AG04449 (cell line): ENCODE results near the gene STX1A.
"Not testable (repeated sequence)": the region's sequence is repeated elsewhere in the genome, so short reads cannot be mapped to it uniquely, and the experiment has no call there.

Experiments used
- CTCF ChIA-PET: fragments of 350-600 bp; formaldehyde crosslinking; extraction: SDS; loops from one replicate; lab custom pipeline; 2021; ENCODE audit warnings: antibody characterized with exemption; lab: Yijun Ruan, JAX
- POLR2A ChIA-PET: fragments of 400-600, 350-600 bp; formaldehyde crosslinking; extraction: SDS; loops from one replicate; lab custom pipeline; 2020; ENCODE audit warnings: antibody characterized with exemption, inconsistent platforms; lab: Yijun Ruan, JAX
- DNase-seq: peaks from one replicate; pipeline ENCODE4 v3.0.0-alpha.2; 2010; ENCODE audit warnings: low read depth, low spot score
- H3K4me3 ChIP-seq: 2 replicates; pipeline ENCODE4 v1.5.1; 2011; ENCODE audit warnings: low read depth, mild to moderate bottlenecking, control low read depth, low read length
- TF ChIP-seq, protein P1 (sequence below): IDR thresholded peaks from one replicate; pipeline ENCODE4 v1.5.1; 2011; ENCODE audit warnings: mild to moderate bottlenecking, moderate library complexity, low read length, control low read depth, inconsistent platforms; ENCODE audit not compliant: insufficient read depth; ENCODE audit errors: missing control alignments

The STX1A gene

DNA sequence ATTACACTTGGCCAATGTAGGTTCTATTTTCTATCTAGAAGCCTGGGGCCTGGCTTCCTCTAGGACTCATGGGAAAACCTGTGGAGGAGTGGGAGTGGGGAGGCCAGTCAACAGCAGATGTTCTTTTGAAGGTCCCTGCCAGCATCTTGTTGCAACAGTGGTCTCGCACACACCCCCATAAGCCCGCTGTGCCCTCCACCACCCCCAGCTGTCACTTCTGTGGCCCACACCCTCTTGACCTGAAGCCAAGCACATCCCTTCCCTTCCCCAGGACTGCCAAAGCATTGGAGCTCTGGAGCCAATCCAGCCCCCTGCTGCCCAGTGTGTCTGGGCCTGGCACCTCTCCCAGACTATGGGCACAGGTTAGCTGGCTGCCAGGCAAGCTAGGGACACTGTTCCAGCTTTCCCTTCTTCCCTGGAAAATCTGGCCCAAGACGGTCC is 1.9 kb upstream of the STX1A start:
- TF ChIP-seq, protein P1, sequence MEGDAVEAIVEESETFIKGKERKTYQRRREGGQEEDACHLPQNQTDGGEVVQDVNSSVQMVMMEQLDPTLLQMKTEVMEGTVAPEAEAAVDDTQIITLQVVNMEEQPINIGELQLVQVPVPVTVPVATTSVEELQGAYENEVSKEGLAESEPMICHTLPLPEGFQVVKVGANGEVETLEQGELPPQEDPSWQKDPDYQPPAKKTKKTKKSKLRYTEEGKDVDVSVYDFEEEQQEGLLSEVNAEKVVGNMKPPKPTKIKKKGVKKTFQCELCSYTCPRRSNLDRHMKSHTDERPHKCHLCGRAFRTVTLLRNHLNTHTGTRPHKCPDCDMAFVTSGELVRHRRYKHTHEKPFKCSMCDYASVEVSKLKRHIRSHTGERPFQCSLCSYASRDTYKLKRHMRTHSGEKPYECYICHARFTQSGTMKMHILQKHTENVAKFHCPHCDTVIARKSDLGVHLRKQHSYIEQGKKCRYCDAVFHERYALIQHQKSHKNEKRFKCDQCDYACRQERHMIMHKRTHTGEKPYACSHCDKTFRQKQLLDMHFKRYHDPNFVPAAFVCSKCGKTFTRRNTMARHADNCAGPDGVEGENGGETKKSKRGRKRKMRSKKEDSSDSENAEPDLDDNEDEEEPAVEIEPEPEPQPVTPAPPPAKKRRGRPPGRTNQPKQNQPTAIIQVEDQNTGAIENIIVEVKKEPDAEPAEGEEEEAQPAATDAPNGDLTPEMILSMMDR, result no peak
- CTCF ChIA-PET, result interaction anchor here (1.1 to 8.6 kb wide), 3 partner anchors 13 to 115 kb away, joined by 6 to 219 read pairs (median 8); partner anchors contain the start of gene VPS37D
- no peak overlapping the region for H3K4me3 ChIP-seq
- POLR2A ChIA-PET, result no interaction called here
- no peak for DNase-seq

DNA sequence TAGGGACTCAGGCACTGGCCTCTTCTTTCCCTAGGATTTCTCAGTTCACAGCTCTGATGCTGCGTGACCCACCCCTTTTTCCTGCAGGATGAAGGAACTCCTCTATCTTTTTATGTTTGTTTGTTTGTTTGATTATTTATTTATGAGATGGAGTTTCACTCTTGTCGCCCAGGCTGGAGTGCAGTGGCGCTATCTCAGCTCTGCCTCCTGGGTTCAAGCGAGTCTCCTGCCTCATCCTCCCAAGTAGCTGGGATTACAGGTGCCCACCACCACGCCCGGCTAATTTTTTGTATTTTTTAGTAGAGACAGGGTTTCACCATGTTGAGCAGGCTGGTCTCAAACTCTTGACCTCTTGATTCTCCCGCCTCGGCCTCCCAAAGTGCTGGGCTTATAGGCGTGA is 974 bp upstream of the STX1A start:
- POLR2A ChIA-PET, DNase-seq, H3K4me3 ChIP-seq: not testable (repeated sequence)
- CTCF ChIA-PET, result interaction anchor here (1.1 to 8.6 kb wide), 4 partner anchors 8 to 114 kb away, joined by 3 to 219 read pairs (median 6); partner anchors contain the start of gene ABHD11

DNA sequence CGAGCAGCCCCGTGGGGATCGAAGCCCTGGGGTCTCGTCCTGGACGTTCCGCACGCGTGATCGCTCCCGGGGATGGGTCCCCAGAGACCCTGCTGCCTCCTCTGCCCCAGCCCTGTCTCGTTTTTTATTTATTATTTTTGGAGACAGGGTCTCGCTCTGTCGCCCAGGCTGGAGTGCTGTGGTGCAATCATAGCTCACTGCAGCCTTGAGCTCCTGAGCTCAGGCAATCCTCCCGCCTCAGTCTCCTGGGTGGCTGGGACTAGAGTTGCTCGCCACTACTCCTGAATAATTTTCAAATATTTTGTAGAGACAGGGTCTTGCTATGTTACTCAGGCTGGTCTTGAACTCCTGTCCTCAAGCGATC is 319 bp upstream of the STX1A start:
- TF ChIP-seq, protein P1, result no peak
- ChIA-PET POLR2A (interaction anchor here (1.3 kb wide), 1 partner anchor 14 kb away, joined by 17 read pairs; no protein-coding TSS in a partner anchor), CTCF (interaction anchor here (0.6 to 8.6 kb wide), 7 partner anchors 8 to 135 kb away, joined by 3 to 219 read pairs (median 3); partner anchors contain the start of gene ABHD11)
- H3K4me3 ChIP-seq, result peak overlapping the region; percentile 52
- no peak for DNase-seq

DNA sequence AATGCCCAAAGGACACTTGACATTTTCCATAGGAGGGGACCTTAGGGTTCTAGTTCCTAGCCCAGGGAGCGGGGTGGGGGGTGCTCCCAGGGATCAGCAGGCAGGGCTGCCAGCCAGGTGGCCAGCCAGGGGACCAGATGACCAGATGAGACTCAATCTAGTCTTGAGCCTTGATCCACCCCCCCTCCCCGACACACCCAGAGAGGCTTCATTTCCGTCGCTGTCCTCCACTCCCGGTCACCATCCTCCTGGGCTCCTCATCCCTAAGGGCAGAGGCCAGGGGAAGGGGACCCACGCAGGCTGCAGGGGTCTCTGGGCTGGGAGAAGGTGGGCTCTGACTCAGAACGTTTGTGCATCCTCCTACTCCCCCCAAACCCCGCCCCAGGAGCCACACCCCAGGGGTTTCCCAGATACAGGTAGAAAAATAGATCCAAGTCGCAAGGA is 1.0 kb downstream of the STX1A start:
- peak overlapping the region; percentile 75 for H3K4me3 ChIP-seq
- ChIA-PET POLR2A (interaction anchor here (1.0 to 4.3 kb wide), 3 partner anchors 13 to 142 kb away, joined by 3 to 47 read pairs (median 8); no protein-coding TSS in a partner anchor), CTCF (interaction anchor here (1.0 to 2.3 kb wide), 3 partner anchors 50 to 111 kb away, joined by 3 to 19 read pairs (median 5); no protein-coding TSS in a partner anchor)
- no peak for DNase-seq
- TF ChIP-seq, protein P1, result no peak

DNA sequence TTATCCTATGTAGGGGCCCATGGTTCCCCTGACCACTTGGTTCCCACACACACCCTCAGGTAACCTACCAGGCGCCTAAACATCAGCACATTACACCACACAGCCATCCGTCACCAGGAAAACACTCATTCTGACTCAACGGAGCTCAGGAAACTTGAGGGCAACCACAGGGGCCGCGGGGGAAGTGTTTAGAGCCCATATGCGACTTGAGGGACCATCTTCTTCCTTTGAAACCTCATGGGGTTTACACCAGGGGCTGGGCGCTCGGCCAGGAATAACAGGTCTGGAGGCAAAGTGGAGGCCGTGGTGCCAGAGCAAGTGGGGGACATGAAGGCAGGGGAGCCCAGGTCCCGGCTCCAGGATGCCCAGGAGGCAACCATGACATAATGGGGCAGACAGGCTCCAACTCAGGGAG is 1.5 kb downstream of the STX1A start:
- H3K4me3 ChIP-seq, result peak overlapping the region; percentile 75
- DNase-seq, result peak; percentile 65
- POLR2A ChIA-PET, result interaction anchor here (1.0 to 4.3 kb wide), 3 partner anchors 12 to 141 kb away, joined by 3 to 47 read pairs (median 8); no protein-coding TSS in a partner anchor
- TF ChIP-seq, protein P1, result no peak
- CTCF ChIA-PET, result interaction anchor here (1.0 to 2.3 kb wide), 4 partner anchors 16 to 111 kb away, joined by 3 to 19 read pairs (median 4); no protein-coding TSS in a partner anchor

DNA sequence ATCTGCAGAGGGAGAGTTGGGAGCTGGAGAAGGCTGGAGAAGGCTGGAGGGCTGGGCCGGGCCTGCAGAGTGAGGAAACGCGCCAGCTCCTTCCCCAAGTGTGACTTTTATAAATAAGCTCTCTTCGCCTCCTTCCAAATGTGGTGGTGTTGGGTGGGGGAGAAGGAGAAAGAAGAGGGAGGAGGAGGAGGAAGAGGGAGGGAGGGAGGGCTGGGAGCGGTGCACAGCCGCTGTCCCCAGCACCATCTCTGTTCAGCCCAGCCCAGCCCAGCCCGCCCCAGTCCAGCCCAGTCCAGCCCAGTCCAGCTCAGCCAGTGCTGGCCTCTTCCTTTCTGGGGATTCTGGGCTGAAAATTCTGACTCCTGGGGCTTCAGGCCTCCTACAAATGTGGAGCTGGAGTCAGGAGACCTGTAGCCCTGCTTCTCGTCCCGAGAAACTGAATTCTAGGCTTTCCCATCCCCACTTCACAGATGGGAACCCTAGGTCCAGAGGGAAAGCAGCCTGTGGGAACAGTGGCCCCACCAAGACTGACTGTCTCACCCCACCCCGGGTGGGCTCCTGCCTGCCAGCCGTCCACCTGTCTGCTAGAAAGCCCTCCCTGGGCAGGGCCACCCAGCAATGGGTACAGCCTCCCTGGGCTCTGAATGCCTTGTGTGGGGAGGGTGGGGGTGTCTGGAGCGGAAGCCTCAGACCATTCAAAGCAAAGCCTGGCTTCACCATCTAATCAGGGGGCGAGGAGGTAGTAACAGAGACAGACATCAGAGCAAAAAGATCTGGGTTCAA is 2.3 kb downstream of the STX1A start:
- no peak for DNase-seq
- ChIA-PET CTCF (interaction anchor here (0.7 to 3.4 kb wide), 9 partner anchors 9 to 138 kb away, joined by 3 to 26 read pairs (median 5); partner anchors contain the start of gene VPS37D), POLR2A (interaction anchor here (1.0 to 4.3 kb wide), 4 partner anchors 12 to 141 kb away, joined by 3 to 47 read pairs (median 7); no protein-coding TSS in a partner anchor)
- peak overlapping the region; percentile 75 for H3K4me3 ChIP-seq
- TF ChIP-seq, protein P1, result no peak
